HUES64 (cell line): ENCODE data around the gene TOB1.

Experiments used
- H3K27ac ChIP-seq: 2 replicates; pipeline ENCODE4 v1.7.0; 2013; ENCODE audit warnings: low read depth, low read length, inconsistent platforms
- H3K27me3 ChIP-seq: 2 replicates; pipeline ENCODE4 v1.6.1; 2013; ENCODE audit warnings: mild to moderate bottlenecking, low read length; ENCODE audit not compliant: insufficient read depth
- H3K36me3 ChIP-seq: 2 replicates; pipeline ENCODE4 v1.6.1; 2013; ENCODE audit warnings: mild to moderate bottlenecking, low read length; ENCODE audit not compliant: insufficient read depth
- H3K4me1 ChIP-seq: 2 replicates; pipeline ENCODE4 v1.6.1; 2013; ENCODE audit warnings: mild to moderate bottlenecking, low read length, moderate library complexity; ENCODE audit not compliant: insufficient read depth
- H3K4me3 ChIP-seq: 2 replicates; pipeline ENCODE4 v1.5.1; 2013; ENCODE audit warnings: mild to moderate bottlenecking, low read length, moderate library complexity
- H3K9ac ChIP-seq: 2 replicates; pipeline ENCODE4 v1.6.1; 2013; ENCODE audit warnings: mild to moderate bottlenecking, low read depth, low read length
- H3K9me3 ChIP-seq: 2 replicates; pipeline ENCODE4 v1.6.1; 2013; ENCODE audit warnings: low read depth, low read length; ENCODE audit not compliant: insufficient read depth
- WGBS: fragments of 150-250, 120-280 bp; methylation state at CpG from one replicate; pipeline ENCODE4 v1.1.7; 2013; ENCODE audit warnings: missing lambda C conversion rate; 5-methylcytosine and 5-hydroxymethylcytosine counted together

The TOB1 gene

GRCh38 chr17:50833510-50834428 lies 32.4 kb downstream of the TOB1 start:
- Histone ChIP-seq H3K36me3 (no peaks in the 10 kb centered on the region), H3K4me3 (no peak overlapping the region), H3K4me1 (peaks cover 30% of the 10 kb centered on the region), H3K27ac (no peak overlapping the region), H3K27me3 (no peaks in the 10 kb centered on the region), H3K9me3 (no peaks in the 10 kb centered on the region), H3K9ac (no peak overlapping the region)
- 93% methylated on average over 38 of the region's 38 CpGs for WGBS

- Histone ChIP-seq H3K4me1 (peaks cover 36% of the 10 kb centered on the region), H3K36me3 (no peaks in the 10 kb centered on the region)
- WGBS: 76% methylated on average over 13 of the region's 13 CpGs
Observed at GRCh38 chr17:50832864-50833381, 33.2 kb downstream of the TOB1 start.

GRCh38 chr17:50832267-50832863 lies 33.8 kb downstream of the TOB1 start:
- H3K27ac ChIP-seq: no peak overlapping the region
- H3K27me3 ChIP-seq: no peaks in the 10 kb centered on the region
- H3K4me1 ChIP-seq: peaks cover 36% of the 10 kb centered on the region
- no peak overlapping the region for H3K9ac ChIP-seq
- WGBS: 92% methylated on average over 12 of the region's 12 CpGs
- H3K9me3 ChIP-seq: no peaks in the 10 kb centered on the region
- no peak overlapping the region for H3K4me3 ChIP-seq
- no peaks in the 10 kb centered on the region for H3K36me3 ChIP-seq

More at GRCh38 chr17:50832864-50833381, 33.2 kb downstream of the TOB1 start:
- H3K9ac ChIP-seq: no peak overlapping the region
- no peak overlapping the region for H3K4me3 ChIP-seq
- no peak overlapping the region for H3K27ac ChIP-seq
- H3K9me3 ChIP-seq: no peaks in the 10 kb centered on the region
- no peaks in the 10 kb centered on the region for H3K27me3 ChIP-seq

- no peak overlapping the region for H3K9ac ChIP-seq
- no peak overlapping the region for H3K4me3 ChIP-seq
- H3K27me3 ChIP-seq: no peaks in the 10 kb centered on the region
- WGBS: 51% methylated on average over 10 of the region's 11 CpGs
- peaks cover 36% of the 10 kb centered on the region for H3K4me1 ChIP-seq
- H3K36me3 ChIP-seq: no peaks in the 10 kb centered on the region
- no peak overlapping the region for H3K27ac ChIP-seq
- no peaks in the 10 kb centered on the region for H3K9me3 ChIP-seq
Observed at GRCh38 chr17:50831471-50831928, 34.7 kb downstream of the TOB1 start.

GRCh38 chr17:50830994-50831393 lies 35.2 kb downstream of the TOB1 start:
- Histone ChIP-seq H3K36me3 (no peaks in the 10 kb centered on the region), H3K9ac (no peak overlapping the region), H3K4me3 (no peak overlapping the region), H3K4me1 (peaks cover 36% of the 10 kb centered on the region), H3K27ac (no peak overlapping the region), H3K27me3 (no peaks in the 10 kb centered on the region), H3K9me3 (no peaks in the 10 kb centered on the region)
- 28% methylated on average over 12 of the region's 12 CpGs for WGBS

GRCh38 chr17:50830352-50830751 lies 35.8 kb downstream of the TOB1 start:
- Histone ChIP-seq H3K9me3 (no peaks in the 10 kb centered on the region), H3K36me3 (no peaks in the 10 kb centered on the region), H3K27me3 (no peaks in the 10 kb centered on the region), H3K27ac (no peak overlapping the region), H3K9ac (no peak overlapping the region), H3K4me3 (no peak overlapping the region), H3K4me1 (peaks cover 36% of the 10 kb centered on the region)
- WGBS: 85% methylated on average over 5 of the region's 5 CpGs

GRCh38 chr17:50829332-50829731 lies 36.8 kb downstream of the TOB1 start:
- WGBS: 43% methylated on average over 5 of the region's 6 CpGs
- Histone ChIP-seq H3K27ac (peak overlapping the region; percentile 45; the same call in 1 of the 2 replicates), H3K36me3 (no peaks in the 10 kb centered on the region), H3K27me3 (no peaks in the 10 kb centered on the region), H3K9ac (no peak overlapping the region), H3K4me3 (no peak overlapping the region), H3K9me3 (no peaks in the 10 kb centered on the region), H3K4me1 (peaks cover 27% of the 10 kb centered on the region)

GRCh38 chr17:50828508-50829170 lies 37.5 kb downstream of the TOB1 start:
- peak overlapping the region; percentile 45; the same call in 1 of the 2 replicates for H3K27ac ChIP-seq
- H3K4me3 ChIP-seq: no peak overlapping the region
- peaks cover 27% of the 10 kb centered on the region for H3K4me1 ChIP-seq
- no peaks in the 10 kb centered on the region for H3K36me3 ChIP-seq
- H3K9ac ChIP-seq: no peak overlapping the region
- WGBS: 83% methylated on average over 6 of the region's 6 CpGs
- no peaks in the 10 kb centered on the region for H3K9me3 ChIP-seq
- no peaks in the 10 kb centered on the region for H3K27me3 ChIP-seq

GRCh38 chr17:50825188-50825587 lies 41.0 kb downstream of the TOB1 start:
- Histone ChIP-seq H3K9ac (no peak overlapping the region), H3K36me3 (no peaks in the 10 kb centered on the region), H3K4me1 (peaks cover 16% of the 10 kb centered on the region), H3K9me3 (no peaks in the 10 kb centered on the region), H3K4me3 (no peak overlapping the region), H3K27me3 (no peaks in the 10 kb centered on the region), H3K27ac (no peak overlapping the region)

GRCh38 chr17:50824429-50824828 lies 41.7 kb downstream of the TOB1 start:
- H3K27me3 ChIP-seq: no peaks in the 10 kb centered on the region
- WGBS: 99% methylated on average over 2 of the region's 2 CpGs
- H3K4me1 ChIP-seq: peaks cover 12% of the 10 kb centered on the region
- H3K9me3 ChIP-seq: no peaks in the 10 kb centered on the region
- H3K36me3 ChIP-seq: no peaks in the 10 kb centered on the region
- no peak overlapping the region for H3K27ac ChIP-seq
- H3K9ac ChIP-seq: no peak overlapping the region
- H3K4me3 ChIP-seq: no peak overlapping the region

GRCh38 chr17:50822550-50822949 lies 43.6 kb downstream of the TOB1 start:
- 88% methylated on average over 2 of the region's 2 CpGs for WGBS
- Histone ChIP-seq H3K36me3 (no peaks in the 10 kb centered on the region), H3K9me3 (no peaks in the 10 kb centered on the region)

More at GRCh38 chr17:50822550-50822949, 43.6 kb downstream of the TOB1 start:
- Histone ChIP-seq H3K27ac (no peak overlapping the region), H3K27me3 (no peaks in the 10 kb centered on the region), H3K9ac (no peak overlapping the region), H3K4me1 (peaks cover 8% of the 10 kb centered on the region; the same call in 1 of the 2 replicates), H3K4me3 (no peak overlapping the region)
